GM18858 (cell line): ENCODE results near the gene FHIT.

Experiments used
- ATAC-seq: cut with Tn5 transposase; IDR thresholded peaks from one replicate; pipeline ENCODE4 v1.9.1; 2021; ENCODE audit not compliant: unreplicated experiment

Gene FHIT

GRCh38 chr3:60867200-60867599 is 384.1 kb downstream of the FHIT start:
- no peak for ATAC-seq

- no peak for ATAC-seq
Measured at GRCh38 chr3:60856257-60857046, 394.8 kb downstream of the FHIT start.

GRCh38 chr3:60855250-60855649 is 396.0 kb downstream of the FHIT start:
- no peak for ATAC-seq

GRCh38 chr3:60854791-60855190 is 396.5 kb downstream of the FHIT start:
- no peak for ATAC-seq

- no peak for ATAC-seq
Measured at GRCh38 chr3:60847791-60848190, 403.5 kb downstream of the FHIT start.

- ATAC-seq, result no peak
Measured at GRCh38 chr3:60844256-60844655, 407.0 kb downstream of the FHIT start.

- no peak for ATAC-seq
Measured at GRCh38 chr3:60841355-60841754, 409.9 kb downstream of the FHIT start.

- no peak for ATAC-seq
Measured at GRCh38 chr3:60839246-60839645, 412.0 kb downstream of the FHIT start.

- no peak for ATAC-seq
Measured at GRCh38 chr3:60835796-60836195, 415.5 kb downstream of the FHIT start.

GRCh38 chr3:60829058-60829457 is 422.2 kb downstream of the FHIT start:
- ATAC-seq, result no peak

- no peak for ATAC-seq
Measured at GRCh38 chr3:60827666-60828065, 423.6 kb downstream of the FHIT start.

GRCh38 chr3:60826511-60826910 is 424.7 kb downstream of the FHIT start:
- no peak for ATAC-seq

GRCh38 chr3:60812502-60812901 is 438.8 kb downstream of the FHIT start:
- peak; percentile 42 for ATAC-seq

- no peak for ATAC-seq
Measured at GRCh38 chr3:60810881-60811280, 440.4 kb downstream of the FHIT start.

- no peak for ATAC-seq
Measured at GRCh38 chr3:60809857-60810610, 441.2 kb downstream of the FHIT start.

GRCh38 chr3:60803216-60804173 is 447.8 kb downstream of the FHIT start:
- ATAC-seq, result no peak

- no peak for ATAC-seq
Measured at GRCh38 chr3:60801307-60801706, 449.9 kb downstream of the FHIT start.

GRCh38 chr3:60798456-60798855 is 452.8 kb downstream of the FHIT start:
- ATAC-seq, result no peak

GRCh38 chr3:60792249-60792852 is 458.9 kb downstream of the FHIT start:
- no peak for ATAC-seq

GRCh38 chr3:60788185-60788584 is 463.1 kb downstream of the FHIT start:
- no peak for ATAC-seq

GRCh38 chr3:60781935-60782334 is 469.3 kb downstream of the FHIT start:
- no peak for ATAC-seq
